ENCODE data around the gene ADGRA1.

Gene ADGRA1

DNA sequence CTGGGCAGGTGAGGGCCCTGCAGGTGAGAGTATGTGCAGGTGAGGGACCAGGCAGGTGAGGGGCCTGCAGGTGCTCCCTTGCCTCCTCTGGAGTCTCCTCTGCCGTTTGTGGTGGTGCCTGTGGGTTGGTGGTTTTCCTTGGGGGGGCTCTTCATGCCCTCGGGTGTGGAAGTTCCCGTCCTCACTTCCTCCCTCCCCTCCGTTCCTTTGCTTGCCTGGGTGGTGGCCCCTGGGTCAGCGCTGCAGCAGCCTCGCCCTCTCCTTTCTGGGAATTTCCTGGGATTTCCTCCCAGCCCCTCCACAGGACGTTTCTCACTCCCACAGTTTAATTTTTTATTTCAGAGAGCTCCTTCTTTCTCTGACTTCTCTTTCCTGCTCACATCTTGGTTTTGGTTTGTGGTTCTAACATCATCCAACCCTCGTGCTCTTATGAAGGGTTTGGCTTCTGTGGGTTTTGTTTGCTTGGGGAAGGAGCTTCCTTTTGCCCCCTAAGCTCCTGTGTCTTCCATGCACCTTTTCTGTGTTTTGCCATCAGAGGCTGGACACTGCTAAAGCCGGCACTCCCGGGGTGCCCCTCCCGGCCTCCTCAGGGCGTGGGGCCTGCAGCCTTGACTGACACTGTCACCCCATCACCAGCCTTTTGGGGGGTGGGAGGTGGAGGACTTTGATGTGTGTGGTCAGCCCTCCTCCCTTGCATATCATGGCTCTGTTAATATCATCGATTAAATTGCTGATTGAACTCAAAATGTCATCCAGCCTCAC, 29.2 kb upstream of the ADGRA1 start:
- DNase-seq: no peak

DNA sequence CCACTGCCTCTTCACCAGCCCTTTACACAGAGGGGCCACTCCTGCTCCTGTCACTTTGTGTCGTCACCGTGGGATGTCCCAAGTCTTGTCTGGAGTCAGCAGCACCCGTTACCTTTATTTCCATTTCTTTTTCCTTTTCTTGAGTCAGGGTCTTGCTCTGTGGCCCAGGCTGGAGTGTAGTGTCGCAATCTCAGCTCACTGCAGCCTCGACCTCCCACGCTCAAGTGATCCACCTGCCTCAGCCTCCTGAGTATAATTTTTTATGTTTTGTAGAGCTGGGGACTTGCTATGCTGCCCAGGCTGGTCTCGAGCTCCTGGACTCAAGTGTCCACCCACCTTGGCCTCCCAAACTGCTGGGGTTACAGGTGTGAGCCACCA, 28.6 kb upstream of the ADGRA1 start:
- no peak for DNase-seq

GRCh38 chr10:133059571-133059970, 28.2 kb upstream of the ADGRA1 start:
- no peak for DNase-seq

DNA sequence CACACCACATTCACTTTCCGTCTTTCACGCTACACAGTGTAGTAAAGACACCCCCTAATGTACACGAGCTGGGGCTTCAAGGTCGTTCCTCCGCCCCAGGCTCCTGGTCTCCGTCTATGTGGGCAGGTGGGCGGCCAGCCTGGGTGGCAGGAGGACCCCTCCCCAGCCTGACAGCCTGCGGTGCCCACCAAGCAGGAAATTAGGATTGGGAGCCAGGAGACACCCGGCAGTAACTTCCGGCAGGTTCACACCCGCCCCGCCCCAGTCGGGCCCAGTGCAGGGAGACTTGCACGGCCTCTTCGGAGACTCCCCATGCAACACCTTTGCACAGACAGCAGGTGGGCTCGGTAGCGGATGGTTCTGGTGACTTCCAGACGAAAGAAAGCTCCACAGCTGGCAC, 27.7 kb upstream of the ADGRA1 start:
- DNase-seq: no peak

GRCh38 chr10:133060466-133060865, 27.3 kb upstream of the ADGRA1 start:
- DNase-seq: no peak

- no peak for DNase-seq
Observed at GRCh38 chr10:133060881-133061280, 26.8 kb upstream of the ADGRA1 start.

- DNase-seq: no peak
Observed at GRCh38 chr10:133061296-133062038, 26.3 kb upstream of the ADGRA1 start.

- DNase-seq: no peak
Observed at GRCh38 chr10:133062085-133062484, 25.6 kb upstream of the ADGRA1 start.

DNA sequence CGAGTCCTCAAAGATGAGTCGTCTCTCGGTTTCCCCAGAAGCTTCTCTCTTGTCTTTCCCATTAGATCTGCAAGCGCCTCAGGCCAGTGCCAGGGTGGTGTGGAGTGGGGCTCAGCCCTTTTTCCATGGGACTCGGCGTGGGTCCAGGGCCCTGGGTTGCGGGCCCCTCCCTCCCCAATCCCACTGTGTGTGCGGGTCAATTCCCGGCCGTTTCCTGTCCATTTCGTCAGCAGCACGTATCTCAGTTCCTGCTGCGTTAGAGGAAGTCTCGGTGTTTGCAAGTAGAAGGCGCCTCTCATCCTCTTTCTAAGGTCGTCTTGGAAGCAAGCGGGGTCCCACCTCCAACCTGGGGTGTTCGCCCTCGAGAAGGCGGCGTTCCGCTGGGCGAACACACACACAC, 25.1 kb upstream of the ADGRA1 start:
- no peak for DNase-seq

DNA sequence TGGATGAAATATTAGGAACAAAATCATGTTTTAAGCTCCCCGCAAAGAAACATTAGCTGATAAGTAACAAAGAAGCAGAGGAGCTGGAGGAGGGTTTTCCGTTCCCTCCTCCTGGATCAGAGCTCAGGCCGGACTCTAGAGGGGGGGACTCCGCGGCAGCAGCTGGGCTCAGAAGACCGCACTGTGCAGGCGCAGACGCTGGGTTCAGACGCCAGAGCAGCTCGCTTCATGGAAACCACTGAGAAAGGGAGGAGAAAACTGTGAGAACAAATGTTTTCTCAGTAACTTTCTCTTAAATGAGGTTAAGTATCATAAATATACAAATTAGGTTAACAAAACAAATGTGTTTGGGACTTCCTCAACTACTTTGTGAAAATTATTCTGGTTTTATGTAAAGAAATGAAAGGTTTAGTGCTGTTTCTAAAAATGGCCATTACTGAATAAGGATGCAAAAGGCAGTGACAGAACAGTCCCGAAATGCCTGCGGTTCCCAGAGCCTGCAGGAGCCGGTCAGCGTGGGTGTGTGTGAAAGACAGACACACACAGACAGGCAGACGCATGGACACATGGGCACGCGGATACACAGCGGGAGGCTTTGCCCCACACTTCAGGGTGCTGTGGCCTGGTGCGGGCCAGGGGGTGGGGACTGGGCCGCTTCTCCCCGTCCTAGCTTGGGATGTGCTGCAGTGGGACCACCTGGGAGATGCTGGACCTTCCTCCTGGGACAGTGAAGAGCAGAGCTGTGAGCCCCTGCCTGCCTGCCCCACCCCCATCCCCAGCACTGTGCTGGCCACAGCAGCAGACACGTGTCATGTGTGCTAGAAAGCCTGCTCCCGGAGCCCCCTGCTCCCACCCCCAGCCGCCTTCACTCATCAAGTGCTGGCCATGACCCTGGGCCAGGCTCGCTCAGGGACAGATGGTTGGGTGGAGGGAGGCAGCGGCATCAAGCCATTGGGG, 20.3 kb upstream of the ADGRA1 start:
- no peak for DNase-seq

DNA sequence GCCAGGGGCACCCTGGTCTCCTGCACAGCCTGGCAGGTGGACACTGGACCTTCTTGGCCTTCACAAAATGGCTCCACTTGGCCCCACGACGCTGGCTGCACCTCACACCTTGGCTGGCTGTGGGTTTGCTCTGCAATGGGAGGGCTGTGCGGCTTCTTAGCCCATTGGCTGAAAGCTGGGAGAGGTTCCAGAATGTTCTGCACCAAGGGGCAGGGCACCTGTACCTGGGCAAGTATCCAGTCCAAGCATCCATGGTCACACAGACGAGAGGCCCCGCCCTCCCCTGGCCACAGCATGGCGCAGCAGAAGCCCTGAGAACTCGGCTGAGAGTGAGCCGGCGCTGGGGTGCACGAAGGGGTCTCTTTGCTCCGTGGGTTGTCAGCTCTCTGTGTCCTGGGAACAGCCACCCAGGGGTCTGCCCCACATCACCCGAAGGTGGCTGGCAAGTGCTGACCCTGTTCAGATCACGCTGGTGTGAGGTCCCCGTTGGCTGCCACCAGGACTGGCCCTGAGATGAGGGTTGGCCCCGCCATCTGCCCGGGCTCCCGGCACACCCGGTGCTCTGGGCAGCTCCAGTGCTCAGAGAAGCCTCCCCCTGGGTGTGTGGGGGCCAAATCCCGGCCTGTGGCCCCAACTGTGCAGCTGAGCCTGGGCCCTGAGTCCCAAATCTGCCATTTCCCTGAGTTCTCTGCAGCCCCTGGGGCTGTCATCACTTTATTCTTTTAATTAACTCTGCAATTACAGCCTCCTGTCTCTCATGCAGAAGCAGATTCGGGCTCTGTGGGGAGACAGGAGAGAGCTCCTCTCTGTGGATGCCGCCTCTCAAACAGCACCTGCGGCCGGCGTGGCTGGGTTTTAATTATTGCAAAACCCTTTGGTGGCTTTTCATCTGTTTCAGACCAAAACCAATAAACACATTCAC, 19.4 kb upstream of the ADGRA1 start:
- no peak for DNase-seq

GRCh38 chr10:133069033-133069525, 18.6 kb upstream of the ADGRA1 start:
- no peak for DNase-seq

GRCh38 chr10:133070405-133070804, 17.3 kb upstream of the ADGRA1 start:
- DNase-seq: no peak

GRCh38 chr10:133070810-133071209, 16.9 kb upstream of the ADGRA1 start:
- no peak for DNase-seq

- DNase-seq: no peak
Observed at GRCh38 chr10:133071733-133072132, 16.0 kb upstream of the ADGRA1 start.

DNA sequence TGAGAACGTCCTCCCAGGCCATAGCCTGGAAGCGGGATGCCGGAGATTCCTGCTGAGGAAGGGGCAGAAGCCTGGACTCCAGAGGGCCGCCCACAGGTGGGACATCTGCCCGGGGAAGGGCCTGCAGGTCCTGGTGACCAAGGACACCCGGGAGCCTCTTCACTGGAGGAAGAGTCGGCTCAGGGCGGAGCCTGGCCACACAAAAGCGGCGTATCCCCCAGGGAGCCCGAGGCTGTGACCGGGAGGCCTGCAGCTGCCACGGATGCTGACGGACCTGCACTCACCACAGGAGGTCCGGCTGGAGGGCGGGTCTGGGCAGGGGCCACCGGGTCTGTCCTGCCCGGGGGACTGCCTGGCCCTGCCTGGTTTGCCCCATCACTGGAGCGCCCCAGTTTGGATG, 15.5 kb upstream of the ADGRA1 start:
- no peak for DNase-seq

DNA sequence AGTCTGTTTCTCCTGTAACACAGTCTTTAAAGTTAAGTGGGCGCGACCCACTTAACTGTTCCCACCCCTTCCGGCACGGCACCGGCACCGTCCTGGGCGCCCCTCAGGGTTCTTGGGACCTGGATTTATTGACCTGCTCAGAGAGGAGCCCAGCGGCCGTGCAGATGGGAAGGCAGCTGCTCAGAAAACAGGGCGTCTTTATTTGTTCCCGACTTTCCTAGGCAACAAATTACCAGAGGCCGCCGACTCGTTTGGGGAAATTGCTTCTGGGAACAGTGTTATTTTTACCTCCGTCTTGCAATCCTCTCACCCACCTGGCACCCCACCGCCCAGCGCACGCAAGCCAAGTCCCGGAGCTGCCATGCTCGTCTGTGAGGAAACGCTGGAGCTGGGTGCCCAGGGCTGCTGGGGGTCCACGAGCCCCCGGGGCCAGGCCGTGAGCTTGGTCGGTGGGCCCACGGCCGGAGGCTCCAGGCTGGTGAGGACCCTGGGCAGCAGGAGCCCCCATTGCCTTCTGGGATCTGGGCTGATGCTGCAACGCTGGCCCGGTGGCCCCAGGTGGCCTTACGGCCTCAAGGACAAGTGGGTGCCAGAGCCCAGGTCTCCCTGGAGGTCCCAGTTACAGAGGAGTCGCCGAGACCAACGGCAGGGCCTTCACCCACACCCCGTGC, 14.9 kb upstream of the ADGRA1 start:
- DNase-seq: no peak

GRCh38 chr10:133075346-133076137, 12.2 kb upstream of the ADGRA1 start:
- no peak for DNase-seq

DNA sequence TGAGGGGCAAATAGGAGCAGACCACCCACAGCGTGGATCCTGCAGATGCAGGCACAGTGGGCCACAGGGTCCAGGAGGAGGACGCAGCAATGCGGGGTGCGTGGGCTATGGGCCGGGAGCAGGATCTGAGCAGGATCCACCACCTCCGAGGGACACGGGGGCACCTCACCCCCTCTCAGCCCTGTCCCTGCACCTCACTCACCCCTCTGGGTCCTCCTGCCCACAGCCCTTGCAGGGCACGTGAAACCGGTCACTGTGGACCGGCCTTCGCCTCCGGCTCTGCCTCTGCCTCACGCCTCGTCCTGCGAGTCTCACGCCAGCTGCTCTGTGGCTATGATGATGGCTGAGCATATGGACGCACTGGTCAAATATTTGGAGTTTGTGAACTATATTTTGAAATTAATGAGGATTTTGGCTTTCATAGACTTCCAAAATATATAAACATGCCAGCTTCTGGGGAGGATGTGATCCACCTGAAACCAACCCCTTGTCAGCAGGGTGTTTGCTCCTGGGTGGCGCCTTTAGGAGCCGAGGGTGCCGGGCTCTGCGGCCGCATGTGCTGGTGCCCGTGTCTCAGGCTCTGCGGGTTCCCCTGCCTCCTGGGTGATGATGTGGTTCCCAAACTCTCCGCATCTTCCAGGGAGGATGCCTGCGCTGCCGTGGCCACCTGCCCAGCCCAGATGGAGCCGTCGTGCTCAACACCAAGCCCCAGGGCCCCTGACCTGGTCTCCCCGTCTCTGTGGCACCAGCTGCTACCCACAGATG, 11.3 kb upstream of the ADGRA1 start:
- no peak for DNase-seq

Measured in NCI-H446 (cell line).